Measurements from ENCODE around the gene VAT1. TPM values are rescaled to one million over a fixed set of nuclear protein-coding genes. Genes with fewer than 3 reads are reported as not detected.

VAT1 gene
- total RNA-seq, 1 experiment from 2014 or later, result 262 TPM

GRCh38 chr17:43039646-43040045 lies 17.5 kb upstream of the VAT1 start:
- no CpG with 5 or more reads among the region's 2 CpGs for WGBS (ENCODE audit: extremely low coverage, insufficient read length, low lambda C conversion rate)
- no peak overlapping the region for H3K56ac ChIP-seq (ENCODE audit: insufficient read length, low read depth, low read length)
- H3K9me3 Mint-ChIP-seq, result no peaks in the 10 kb centered on the region; a peak in 1 of 5 replicates
- TF ChIP-seq, protein P1, sequence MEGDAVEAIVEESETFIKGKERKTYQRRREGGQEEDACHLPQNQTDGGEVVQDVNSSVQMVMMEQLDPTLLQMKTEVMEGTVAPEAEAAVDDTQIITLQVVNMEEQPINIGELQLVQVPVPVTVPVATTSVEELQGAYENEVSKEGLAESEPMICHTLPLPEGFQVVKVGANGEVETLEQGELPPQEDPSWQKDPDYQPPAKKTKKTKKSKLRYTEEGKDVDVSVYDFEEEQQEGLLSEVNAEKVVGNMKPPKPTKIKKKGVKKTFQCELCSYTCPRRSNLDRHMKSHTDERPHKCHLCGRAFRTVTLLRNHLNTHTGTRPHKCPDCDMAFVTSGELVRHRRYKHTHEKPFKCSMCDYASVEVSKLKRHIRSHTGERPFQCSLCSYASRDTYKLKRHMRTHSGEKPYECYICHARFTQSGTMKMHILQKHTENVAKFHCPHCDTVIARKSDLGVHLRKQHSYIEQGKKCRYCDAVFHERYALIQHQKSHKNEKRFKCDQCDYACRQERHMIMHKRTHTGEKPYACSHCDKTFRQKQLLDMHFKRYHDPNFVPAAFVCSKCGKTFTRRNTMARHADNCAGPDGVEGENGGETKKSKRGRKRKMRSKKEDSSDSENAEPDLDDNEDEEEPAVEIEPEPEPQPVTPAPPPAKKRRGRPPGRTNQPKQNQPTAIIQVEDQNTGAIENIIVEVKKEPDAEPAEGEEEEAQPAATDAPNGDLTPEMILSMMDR (conservative IDR thresholded peaks at IDR 0.05), result no peak
- H2AFZ ChIP-seq (ENCODE audit: low read length), result no peak overlapping the region
- H3K27me3 ChIP-seq (ENCODE audit: insufficient read depth, low read length), result no peaks in the 10 kb centered on the region
- H3K4me1 Mint-ChIP-seq, result peaks cover 68 to 81% of the 10 kb centered on the region in 2 experiments
- H3K23ac ChIP-seq (ENCODE audit: insufficient read length, low read depth, low read length), result no peak overlapping the region
- no peak overlapping the region for H2BK15ac ChIP-seq (ENCODE audit: low read depth, low read length)
- no peak overlapping the region for H2BK5ac ChIP-seq (ENCODE audit: insufficient read length, low read length)
- H4K20me1 ChIP-seq (ENCODE audit: control insufficient read depth, insufficient read depth, insufficient read length), result no peaks in the 10 kb centered on the region
- H3K4me1 ChIP-seq (ENCODE audit: insufficient read depth, low read length), result peaks cover 14% of the 10 kb centered on the region; the same call in 1 of the 2 replicates
- H4K8ac ChIP-seq (replicated peaks; ENCODE audit: insufficient read length, low read depth, low read length), result no peak overlapping the region
- no peak overlapping the region for H3K27ac ChIP-seq (ENCODE audit: insufficient read length, low read depth, low read length)
- no peak overlapping the region for H3K4me2 ChIP-seq (ENCODE audit: insufficient read depth, insufficient read length, low read length)
- no peak overlapping the region for H3K9ac ChIP-seq (ENCODE audit: extremely low read depth, insufficient read length, low read length)
- H3T11ph ChIP-seq (ENCODE audit: low read length), result no peak overlapping the region
- no peak overlapping the region for H3K18ac ChIP-seq (ENCODE audit: insufficient read length, low read depth, low read length)
- peak overlapping the region in 2 of 3 experiments; percentile 4 to 94; a peak in 3 of 7 replicates for H3K27ac Mint-ChIP-seq
- H3K79me1 ChIP-seq (ENCODE audit: insufficient read depth, low read depth, low read length, poor library complexity, severe bottlenecking), result no peaks in the 10 kb centered on the region
- H3K4ac ChIP-seq (ENCODE audit: low read depth, low read length), result no peak overlapping the region
- H2BK20ac ChIP-seq (ENCODE audit: low read depth, low read length, poor library complexity, severe bottlenecking), result no peak overlapping the region
- H3K23me2 ChIP-seq (ENCODE audit: insufficient read length, low read depth, low read length, poor library complexity, severe bottlenecking), result no peaks in the 10 kb centered on the region
- H4K5ac ChIP-seq (ENCODE audit: insufficient read length, low read depth, low read length), result no peak overlapping the region
- H3K36me3 Mint-ChIP-seq (ENCODE audit: insufficient read depth in 1 of 3, low read depth in 3 of 3), result peaks cover 5 to 8% (median 7%) of the 10 kb centered on the region in 3 experiments; a peak in 4 of 7 replicates
- H4K91ac ChIP-seq (ENCODE audit: insufficient read length, low read depth, low read length), result no peak overlapping the region
- no peak for DNase-seq
- H3K79me2 ChIP-seq (ENCODE audit: insufficient read depth, low read length), result no peaks in the 10 kb centered on the region
- H3K27me3 Mint-ChIP-seq (ENCODE audit: low read depth), result no peaks in the 10 kb centered on the region
- no peak overlapping the region for H3K14ac ChIP-seq (ENCODE audit: insufficient read depth, low read length)
- H2BK12ac ChIP-seq (ENCODE audit: insufficient read length, low read depth, low read length), result no peak overlapping the region
- H3K4me3 Mint-ChIP-seq, result no peak overlapping the region; a peak in 1 of 5 replicates
- no peak overlapping the region for H2BK120ac ChIP-seq (ENCODE audit: low read depth, low read length, poor library complexity, severe bottlenecking)
- no peak overlapping the region for H2AK5ac ChIP-seq (ENCODE audit: insufficient read length, low read length)
- no peaks in the 10 kb centered on the region for H3K9me3 ChIP-seq (ENCODE audit: control insufficient read depth, low read depth, low read length)

Measured in H9 (cell line).